Brain pericyte (primary cell): ENCODE data around the gene AP4M1.

Source experiments
- DNase-seq: peaks from one replicate; pipeline ENCODE4 v3.0.0-alpha.2; 2012; ENCODE audit warnings: low read depth, low spot score

AP4M1 gene

DNA sequence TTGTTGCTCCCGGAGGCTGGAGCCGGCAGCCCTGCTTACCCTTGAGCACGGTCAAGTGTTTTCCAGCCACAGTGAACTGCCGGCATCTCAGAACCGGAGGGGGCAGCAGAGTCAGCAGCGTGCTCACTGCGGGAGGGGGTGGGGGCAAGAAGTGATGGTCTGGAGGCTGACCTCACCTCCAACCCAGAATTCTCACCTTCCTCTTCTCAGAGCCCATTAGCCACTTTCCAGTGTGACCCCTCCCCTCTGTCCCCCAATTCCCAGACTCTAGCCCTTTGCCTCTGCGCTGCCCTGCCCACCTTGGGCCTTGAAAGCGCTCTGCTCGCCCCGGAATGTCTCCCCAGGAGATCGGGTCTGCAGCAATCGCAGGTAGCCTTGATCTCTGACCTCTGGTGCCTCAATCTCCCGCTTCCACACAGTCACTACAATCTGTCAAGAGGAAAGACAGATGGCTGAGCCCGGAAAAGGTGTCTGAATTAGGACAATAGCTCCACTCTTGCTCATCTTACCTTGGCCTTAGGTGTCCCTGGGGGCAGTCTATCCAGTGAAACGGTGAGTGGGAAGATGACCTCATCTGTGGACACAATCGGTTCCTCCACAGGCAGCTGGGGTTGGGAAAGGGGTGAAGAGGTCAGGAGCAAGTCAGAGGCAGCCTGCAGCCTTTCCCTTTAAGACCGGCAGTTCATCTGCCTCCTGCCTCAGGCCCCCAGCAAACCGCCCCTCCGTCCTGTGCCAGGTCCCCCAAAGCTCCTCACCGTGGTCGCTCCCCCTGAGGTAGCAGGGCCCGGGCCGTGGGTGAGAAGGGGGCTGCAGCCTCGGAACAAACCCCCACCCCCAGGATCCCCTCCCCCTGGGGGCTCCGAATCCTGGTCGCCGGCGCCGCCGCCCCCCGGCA lies 56.1 kb downstream of the AP4M1 start:
- no peak for DNase-seq
